GM18502 (cell line): ENCODE measurements around the gene PLEKHG5.
"Not testable (repeated sequence)": the region's sequence is repeated elsewhere in the genome, so short reads cannot be mapped to it uniquely, and the experiment has no call there.

Experiments used
- ATAC-seq: cut with Tn5 transposase; IDR thresholded peaks from one replicate; pipeline ENCODE4 v1.9.1; 2021; ENCODE audit warnings: mild to moderate bottlenecking; ENCODE audit not compliant: unreplicated experiment, poor library complexity

Gene PLEKHG5

DNA sequence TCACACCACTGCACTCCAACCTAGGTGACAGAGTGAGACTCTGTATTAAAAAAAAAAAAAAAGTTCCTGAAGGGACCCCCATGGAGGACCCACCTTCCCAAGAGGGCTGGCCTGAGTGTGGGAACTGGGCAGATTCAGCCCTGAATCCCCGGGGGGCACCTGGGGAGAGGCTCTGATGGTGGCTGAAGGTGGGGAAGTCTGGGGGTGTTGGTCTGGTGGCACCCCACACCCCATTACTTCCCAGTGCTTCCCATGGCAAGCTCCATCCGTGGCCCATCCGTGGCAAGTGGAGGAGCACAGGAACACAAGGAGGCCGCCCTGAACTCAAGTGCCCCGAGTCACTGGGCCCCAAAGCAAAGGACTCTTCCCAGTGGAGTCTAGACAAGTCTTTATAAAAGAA lies 24.7 kb downstream of the PLEKHG5 start:
- ATAC-seq, result no peak

DNA sequence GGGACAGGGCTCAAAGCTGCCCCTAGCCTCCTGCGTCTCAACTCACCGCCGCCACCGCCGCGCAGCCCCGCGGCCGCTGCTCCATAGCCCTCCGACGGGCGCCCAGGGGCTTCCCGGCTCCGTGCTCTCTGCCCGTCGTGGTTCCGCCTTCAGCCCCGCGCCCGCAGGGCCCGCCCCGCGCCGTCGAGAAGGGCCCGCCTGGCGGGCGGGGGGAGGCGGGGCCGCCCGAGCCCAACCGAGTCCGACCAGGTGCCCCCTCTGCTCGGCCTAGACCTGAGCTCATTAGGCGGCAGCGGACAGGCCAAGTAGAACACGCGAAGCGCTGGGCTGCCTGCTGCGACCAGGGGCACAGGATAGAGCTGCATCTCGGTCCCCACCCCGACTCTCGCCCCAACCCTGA lies 25.4 kb downstream of the PLEKHG5 start, which contains the start of gene TNFRSF25:
TNFRSF25 (minus strand) TSS at position 151 of the 400 bp plus-strand sequence; CDS start at position 85, 66 bp downstream.
- ATAC-seq, result no peak

DNA sequence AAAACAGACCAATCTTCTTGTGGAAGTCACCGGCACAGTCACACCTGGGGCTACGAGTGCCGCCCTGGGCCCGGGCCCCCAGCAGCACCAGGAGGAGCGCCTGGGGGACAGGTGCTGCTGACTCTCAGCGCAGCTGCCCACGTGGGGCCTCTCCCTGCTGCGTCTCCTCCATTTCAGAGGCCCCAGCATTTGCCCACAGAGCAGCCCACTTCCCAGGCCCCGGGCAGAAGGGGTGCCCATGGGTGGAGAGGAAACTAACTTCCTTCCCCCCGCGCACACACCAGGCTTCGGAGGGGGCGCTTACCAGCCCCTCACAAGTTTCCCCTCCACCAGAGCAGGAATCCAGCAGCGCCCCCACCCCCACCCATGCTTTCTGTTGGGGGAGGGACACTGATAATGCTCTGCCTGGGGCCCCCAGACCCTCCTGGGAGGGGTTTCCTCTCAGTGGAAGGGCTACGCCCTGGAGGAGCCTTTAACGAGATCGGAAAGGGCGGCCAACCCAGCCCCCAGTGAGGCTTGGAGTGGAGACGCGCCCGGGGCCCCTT lies 25.9 kb downstream of the PLEKHG5 start:
- ATAC-seq, result no peak

DNA sequence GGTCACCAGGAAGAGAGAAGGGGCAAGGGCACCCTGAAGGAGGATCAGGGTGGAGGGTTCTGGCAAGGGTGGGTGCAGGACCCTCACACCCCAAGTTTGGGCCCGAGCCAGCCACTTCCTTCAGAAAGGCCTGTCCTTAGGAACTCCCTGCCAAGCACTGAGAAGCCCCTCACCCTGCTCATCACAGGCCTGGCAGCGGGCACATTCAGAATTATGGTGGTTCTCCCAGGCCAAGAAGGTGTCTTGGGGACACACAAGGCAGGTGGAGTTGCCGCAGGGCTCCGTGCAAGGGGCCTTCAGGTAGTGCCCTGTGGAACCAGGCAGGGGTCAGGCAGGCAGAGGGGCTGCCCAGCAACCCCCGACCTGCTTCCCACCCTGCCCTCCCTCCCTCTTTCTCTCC lies 26.6 kb downstream of the PLEKHG5 start:
- no peak for ATAC-seq

DNA sequence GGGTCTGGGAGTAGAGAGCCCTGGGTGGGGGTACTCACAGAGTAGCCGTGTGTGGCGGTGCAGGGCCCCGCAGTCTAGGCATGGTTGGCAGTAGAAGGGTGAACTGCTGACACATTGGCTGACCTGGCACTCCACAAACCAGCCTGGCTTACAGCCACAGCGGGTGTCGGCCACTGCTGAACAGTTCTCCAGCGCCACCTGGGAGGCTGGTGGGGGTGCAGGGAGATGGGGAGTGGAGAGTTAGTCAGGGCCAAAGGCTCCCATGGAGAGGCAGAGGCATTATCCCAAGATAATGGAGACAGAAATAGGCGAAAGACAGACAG lies 27.0 kb downstream of the PLEKHG5 start:
- ATAC-seq, result no peak

DNA sequence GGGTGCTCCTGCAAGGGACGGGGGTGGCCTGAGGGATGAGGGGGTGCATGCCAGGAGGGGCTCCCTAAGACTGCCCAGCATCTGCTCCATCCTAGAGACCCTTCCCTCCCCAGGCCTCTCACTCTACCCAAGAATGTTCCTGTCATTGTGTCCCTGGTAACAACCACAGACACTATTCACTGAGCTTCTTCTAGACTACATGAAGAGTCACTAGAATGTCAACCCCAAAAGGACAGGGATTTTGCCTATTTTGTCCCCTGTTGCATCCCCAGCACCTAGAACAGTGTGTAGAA lies 28.4 kb downstream of the PLEKHG5 start:
- ATAC-seq, result no peak

DNA sequence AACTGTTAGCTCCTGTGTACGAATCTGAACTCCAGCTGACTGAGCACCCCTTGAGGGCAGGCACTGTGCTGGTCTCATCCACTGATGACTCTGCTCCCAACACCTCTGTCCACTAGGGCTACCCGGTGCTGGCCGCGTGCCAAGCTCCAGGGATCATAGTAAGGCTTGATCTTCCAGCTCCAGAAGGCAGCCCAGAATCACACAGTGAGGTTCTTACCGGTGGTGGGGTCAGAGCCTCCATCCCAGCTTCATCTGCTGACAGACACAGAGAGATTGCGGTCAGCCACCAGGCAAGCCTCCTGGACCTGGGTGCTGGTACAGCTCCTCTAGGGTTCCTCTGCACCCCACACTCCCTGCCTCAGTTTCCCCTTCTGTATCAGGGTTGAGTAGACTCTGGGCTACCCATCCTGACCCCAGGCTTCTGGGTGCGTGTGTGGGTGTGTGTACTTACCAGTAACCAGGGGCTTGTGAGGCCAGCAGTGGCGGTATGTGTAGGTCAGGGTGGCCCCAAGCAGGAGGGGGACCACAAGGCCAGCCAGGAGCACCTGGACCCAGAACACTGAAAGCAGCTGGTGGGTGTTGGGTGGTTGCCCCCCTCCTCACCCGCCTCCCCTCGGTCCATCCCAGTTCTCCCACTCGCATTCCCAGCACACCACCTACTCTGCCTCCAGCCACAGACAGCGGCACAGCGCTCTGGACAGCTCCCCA lies 28.9 kb downstream of the PLEKHG5 start:
- ATAC-seq, result no peak

DNA sequence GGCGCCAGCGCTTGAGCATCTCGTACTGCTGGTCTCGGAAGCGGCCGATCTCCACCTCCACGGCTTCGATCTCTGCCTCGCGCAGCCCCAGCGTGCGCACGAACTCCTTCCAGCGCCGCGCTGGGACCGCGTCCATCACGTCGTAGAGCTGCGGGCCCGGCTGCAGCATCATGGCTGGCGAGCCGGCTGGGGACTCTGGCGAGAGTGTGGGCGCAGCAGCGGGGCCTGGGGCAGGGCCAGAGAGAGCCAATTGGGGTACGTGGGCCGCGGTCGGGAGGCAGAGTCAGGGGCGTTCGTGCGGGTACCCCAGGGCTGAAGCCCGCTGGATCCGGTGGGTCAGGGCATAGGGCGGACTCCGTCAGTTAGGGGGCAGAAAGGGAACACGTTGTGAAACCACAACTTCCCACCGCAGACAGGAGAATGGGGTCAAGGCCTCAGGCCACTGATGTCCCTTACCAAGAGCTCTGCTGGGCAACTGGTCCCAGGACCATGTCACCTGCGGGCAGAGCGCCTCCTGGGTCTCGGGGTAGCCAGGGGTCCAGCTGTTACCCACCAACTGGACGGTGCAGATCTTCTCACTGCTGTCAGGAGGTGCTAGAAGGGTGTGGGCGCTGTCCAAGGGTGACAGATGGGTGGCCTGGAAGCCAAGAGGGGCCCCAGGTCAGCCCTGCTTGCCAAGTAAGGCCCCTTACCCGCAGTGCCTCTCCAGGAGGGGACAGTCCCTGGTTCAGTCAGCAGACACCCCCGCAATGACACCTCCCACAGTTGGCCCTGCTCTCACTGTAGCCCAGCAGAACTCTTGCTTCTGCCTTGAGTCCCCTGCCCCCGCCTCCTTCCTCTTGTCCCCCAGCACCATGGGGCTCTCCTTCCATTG lies 29.7 kb downstream of the PLEKHG5 start:
- no peak for ATAC-seq

DNA sequence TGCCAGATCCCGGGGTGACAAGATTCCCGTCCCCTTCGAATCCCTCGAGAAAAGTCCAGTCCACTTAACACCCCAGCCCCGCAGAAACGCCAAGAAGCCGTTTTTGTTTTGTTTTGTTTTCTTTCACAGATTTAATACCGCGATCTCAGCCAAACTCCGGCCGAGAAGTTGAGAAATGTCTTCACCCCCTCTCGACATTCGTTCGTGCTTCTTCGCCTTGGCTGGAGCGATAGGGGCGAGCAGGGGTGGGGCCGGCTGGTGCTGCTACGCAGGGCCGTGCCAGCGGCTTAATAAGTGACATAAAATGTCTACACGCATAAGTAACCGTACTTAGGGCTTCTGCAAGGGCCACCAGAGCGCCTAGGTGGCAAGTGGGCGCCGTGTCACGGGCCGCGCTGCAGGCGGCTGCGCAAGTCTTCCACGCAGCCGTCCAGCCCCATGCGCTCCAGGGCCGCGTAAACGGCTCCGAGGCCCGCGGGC lies 30.4 kb downstream of the PLEKHG5 start:
- no peak for ATAC-seq

DNA sequence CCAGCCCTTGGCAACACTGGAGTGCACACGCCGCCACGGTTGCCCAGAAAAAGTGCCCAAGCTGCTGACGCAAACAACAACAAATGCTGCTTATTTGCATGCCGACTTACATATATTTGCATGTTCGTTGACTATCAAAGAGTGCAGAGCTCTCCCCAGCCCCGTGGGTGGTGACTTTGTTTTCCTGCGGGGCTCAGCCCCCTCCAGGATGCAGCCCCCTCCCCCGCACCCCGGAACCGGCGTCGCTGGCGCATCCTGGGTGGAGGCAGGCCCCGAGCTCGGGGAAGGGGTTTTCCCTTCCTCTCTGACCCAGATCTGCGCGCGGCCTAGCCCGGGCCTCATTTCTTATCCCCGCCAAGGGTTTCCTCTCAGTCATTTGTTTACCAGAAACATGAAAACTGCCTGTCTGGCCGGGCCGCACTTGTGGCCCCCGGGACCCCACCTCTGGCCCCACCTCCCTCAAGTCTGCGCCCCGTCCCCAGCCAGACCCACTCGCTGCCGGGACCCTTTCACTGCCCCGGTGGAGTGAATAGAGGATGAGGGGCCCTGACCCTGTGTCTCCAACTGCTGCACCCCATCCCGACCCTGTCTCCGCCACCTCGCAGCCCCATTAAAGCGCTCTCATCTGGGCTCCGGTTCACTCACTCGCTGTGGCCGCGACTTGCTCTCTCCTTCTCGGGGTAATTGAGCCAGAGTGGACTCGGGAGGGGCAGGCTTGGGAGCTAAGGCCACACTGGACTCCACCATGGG lies 31.0 kb downstream of the PLEKHG5 start:
- ATAC-seq, result no peak

DNA sequence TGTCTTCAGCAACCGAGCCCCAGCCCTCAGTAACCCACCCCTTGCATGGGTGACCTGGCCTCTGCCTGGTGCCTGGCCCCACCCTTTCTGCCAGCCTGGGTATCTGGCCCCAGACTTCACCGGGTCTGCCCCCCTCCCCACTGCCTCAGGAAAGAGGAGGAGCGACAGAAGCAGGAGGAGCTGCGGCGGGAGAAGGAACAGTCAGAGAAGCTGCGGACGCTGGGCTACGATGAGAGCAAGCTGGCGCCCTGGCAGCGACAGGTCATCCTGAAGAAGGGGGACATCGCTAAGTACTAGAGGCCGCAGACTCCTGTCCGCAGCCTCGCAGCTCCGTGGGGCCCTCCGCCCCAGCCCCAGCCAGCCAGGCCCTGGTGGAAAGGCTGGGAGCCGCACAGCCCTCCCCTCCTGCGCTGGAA lies 31.6 kb downstream of the PLEKHG5 start:
- ATAC-seq, result no peak

DNA sequence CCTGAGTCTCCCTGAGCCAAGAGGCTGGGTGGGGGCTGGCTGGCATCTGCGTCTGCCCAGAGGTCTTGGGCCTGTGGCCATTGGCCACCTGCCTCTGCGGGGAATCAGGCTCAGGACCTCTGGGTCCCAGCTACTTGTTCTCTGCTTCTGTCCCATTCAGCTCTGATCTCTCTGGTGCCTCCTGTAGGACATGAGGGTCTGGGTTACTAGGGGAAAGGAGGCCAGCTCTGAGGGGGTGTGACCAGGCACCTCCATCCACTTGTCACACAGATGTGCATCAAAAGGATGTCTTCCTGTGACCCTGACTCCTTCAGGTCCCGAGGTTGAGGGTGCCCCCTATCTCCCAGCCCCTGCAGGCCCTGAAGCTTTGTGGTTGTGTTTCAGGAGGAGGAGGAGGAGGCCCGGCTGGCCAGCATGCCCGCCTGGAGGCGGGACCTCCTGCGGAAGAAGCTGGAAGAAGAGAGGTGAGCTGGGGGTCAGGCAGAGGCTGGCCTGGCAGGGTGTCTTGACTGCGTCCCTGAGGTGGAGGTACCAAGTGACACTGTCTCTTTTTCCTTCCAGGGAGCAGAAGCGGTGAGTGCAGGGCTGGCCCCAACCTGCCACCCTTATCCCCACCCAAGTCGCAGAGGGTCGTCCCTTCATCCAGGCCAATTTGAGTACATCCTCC lies 34.5 kb downstream of the PLEKHG5 start:
- no peak for ATAC-seq

DNA sequence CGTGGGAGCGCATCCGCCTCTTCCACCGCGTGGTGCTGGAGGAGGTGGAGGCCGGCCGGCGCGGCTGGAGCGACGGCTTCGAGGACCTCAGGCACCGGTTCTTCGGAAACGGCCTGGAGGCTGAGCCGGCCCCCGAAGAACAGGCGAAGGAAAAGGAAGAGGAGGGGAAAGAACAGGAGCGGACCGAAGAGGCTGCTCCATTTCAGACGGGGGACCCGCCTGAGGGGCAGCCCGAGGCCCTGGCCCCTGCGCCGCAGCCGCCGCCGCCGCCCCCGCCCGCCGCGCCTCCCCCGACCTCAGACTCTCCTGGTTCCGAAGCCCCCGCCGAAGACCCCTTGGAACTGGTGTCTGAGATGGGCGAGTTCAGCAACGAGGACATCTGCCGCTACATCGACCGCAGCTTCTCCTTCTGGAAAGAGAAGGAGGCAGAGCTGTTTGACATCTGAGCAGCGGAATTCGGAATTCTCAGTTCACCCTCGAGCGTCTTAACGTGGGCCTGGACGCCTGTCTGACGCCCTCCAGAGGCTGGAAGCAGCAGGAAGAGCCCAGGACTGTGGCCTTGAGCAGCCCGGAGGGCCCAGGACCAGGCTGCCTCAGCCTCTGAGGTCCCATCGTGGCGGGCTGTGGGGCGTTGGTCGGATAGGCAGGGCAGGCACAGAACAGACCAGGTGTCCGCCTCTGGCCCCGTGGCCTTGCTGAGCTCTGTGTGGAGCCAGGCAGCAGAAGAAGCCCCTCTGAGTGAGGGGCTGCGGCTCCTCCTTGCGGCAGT lies 35.5 kb downstream of the PLEKHG5 start:
- ATAC-seq, result not testable (repeated sequence)

DNA sequence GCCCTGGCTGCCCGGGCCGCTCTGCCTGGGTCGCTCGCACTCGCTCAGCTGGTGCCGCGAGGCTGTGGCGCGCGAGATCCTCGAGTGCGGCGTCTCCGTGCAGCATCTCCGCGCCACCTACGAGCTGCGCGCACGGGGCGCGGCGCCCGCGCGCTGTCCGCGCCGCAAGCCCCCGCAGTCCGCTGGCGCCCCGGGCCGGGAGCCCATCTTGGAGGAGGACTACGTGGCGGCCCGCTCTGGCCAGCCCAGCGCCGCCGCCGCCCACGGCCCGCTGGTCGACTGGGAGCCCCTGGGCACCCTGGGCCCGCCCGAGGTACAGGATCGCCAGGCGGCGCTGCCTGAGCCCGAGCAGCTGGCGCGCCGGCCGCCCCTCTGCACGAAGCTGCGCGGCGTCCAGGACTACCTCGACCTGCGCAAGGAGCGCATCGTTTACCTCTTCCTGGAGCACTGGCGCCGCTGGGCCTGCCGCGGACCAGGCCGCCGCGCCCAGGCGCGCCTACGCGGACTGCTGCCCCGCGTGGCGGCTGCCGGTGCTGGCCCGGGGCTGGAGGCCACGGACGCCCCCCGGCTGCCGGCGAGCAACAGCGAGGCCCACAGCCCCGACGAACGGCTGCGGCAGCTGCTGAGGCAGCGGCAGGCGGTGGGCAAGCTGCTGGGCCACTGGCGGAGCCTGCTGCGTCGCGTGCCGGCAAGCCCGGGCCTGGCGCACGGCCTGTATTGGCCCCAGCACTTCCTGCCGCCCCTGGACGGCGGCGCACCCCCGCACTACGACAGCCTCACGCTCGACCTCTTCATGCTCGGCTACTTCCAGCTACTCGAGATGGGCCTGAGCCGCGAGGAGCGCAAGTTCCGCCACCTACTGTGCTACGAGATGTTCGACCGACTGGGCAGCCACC lies 36.4 kb downstream of the PLEKHG5 start:
- no peak for ATAC-seq

DNA sequence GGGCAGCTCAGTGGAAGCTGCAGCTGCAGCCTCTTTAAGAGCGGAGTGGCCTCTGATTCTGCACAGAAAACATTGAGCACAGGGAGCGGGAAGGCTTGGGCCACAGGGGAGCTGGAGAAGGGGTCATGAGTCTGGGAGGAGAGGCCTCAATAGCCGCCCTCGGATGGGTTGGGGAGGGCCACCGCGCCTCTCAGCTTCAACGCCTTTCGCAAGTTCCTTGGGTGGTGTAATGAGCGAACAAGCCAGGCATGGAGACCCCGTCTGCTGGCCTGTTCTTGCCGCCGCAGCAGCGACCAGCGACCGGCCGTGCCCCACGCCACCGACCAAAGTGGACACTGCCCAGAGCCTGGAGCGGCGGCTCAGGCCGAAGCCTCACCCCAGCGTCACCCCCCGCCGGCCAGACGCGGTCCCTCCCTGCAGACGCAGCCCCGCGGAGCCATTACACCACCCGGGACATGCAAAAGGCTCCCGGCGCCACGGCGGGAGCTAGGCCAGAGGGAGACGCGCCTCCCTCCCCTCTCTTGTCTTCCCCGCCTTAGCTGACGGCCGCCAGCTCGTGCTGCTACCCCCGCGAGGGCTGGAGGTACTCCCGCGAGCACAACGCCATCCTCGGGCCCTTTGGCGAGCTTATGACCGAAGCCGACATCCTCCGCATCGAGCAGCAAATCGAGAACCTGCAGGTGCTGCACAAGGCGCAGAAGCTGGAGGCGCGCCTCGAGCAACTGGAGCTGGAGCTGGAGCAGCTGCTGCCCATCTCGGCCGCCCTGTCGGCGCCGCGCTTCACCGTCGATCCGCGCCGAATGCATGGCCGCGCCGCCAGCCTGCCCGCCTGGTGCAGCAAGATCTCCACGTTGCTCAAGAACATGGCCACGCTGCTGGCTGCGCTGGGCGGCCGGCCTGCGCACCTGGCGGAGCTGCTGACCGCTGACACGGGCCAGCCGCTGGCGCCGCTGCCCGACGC lies 37.3 kb downstream of the PLEKHG5 start:
- not testable (repeated sequence) for ATAC-seq

DNA sequence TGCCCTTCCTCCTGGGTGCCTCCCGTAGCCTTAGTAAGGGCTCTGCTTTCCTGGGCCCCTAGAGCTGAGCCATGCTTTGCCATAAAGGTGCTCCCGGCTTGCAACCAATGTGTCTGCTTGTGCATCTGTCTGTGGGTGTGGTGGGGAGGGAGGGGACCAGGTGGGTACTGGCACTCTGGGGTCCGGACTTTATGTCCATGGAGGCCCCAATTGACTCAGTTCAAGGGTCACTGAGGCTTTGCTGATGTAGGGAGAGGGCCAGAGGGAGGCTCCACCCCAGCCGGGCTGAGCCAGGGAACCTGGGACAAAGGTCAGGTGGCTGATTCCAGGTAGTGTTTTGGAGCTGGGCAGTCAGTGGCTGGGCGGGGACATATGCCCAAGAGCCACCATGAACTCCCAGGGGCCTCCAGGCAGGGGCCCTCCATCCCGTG lies 40.5 kb downstream of the PLEKHG5 start:
- no peak for ATAC-seq

DNA sequence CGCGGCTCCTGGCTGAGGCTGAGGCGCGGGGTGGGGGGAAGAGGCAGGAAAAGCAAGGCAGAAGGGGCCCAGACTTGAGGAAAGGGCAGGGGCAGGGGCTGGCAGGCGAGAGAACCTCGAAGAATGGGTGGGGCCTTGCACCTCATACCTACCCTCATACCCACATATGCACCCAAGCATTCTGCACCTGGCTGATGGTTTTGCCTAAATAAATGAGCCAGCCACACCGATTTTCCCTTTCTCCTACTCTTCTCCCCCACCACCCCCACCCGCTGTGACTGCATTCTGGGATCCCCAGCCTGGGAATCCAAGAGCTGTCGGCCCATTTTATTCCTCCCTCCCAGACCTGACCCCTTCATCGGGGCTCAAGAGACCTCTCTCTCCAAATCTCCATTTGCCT lies 41.0 kb downstream of the PLEKHG5 start:
- ATAC-seq, result not testable (repeated sequence)
